ENCODE results near the gene GDPD4. TPM values are rescaled to one million over a fixed set of nuclear protein-coding genes. Genes with fewer than 3 reads are reported as not detected.

GDPD4 gene
- total RNA-seq, 4 donors from 2014 or later: 0.07 to 1.2 TPM; not detected in 2

GRCh38 chr11:77287615-77288273, 13.7 kb downstream of the GDPD4 start:
- no peaks in the 10 kb centered on the region for H3K27me3 ChIP-seq
- H3K9me3 ChIP-seq: no peaks in the 10 kb centered on the region
- no peaks in the 10 kb centered on the region for H3K4me1 ChIP-seq
- H3K27ac ChIP-seq: no peak overlapping the region
- no peak overlapping the region for H3K4me3 ChIP-seq
- no peaks in the 10 kb centered on the region for H3K36me3 ChIP-seq
- no peak for DNase-seq
- intact Hi-C loops (cut with DNase I; ENCODE audit: low total_unique reads): no loop called here
- TF ChIP-seq POLR2A (IDR thresholded peaks at IDR 0.05) (no peak), CTCF (IDR thresholded peaks at IDR 0.05) (no peak)

- no peak for TF ChIP-seq POLR2A (IDR thresholded peaks at IDR 0.05)
- TF ChIP-seq CTCF (IDR thresholded peaks at IDR 0.05): no peak
- H3K9me3 ChIP-seq: no peaks in the 10 kb centered on the region
- intact Hi-C loops (cut with DNase I; ENCODE audit: low total_unique reads): no loop called here
Observed at GRCh38 chr11:77287136-77287535, 14.3 kb downstream of the GDPD4 start.

GRCh38 chr11:77284476-77285468, 16.7 kb downstream of the GDPD4 start:
- Histone ChIP-seq H3K27ac (no peak overlapping the region), H3K4me3 (no peak overlapping the region), H3K36me3 (no peaks in the 10 kb centered on the region), H3K4me1 (no peaks in the 10 kb centered on the region), H3K9me3 (no peaks in the 10 kb centered on the region), H3K27me3 (no peaks in the 10 kb centered on the region)
- intact Hi-C loops (cut with DNase I; ENCODE audit: low total_unique reads): no loop called here
- DNase-seq: no peak
- TF ChIP-seq POLR2A (IDR thresholded peaks at IDR 0.05) (no peak), CTCF (IDR thresholded peaks at IDR 0.05) (no peak)

More at GRCh38 chr11:77287136-77287535, 14.3 kb downstream of the GDPD4 start:
- no peaks in the 10 kb centered on the region for H3K4me1 ChIP-seq
- no peak overlapping the region for H3K4me3 ChIP-seq
- no peaks in the 10 kb centered on the region for H3K36me3 ChIP-seq
- H3K27ac ChIP-seq: no peak overlapping the region
- DNase-seq: no peak
- no peaks in the 10 kb centered on the region for H3K27me3 ChIP-seq

GRCh38 chr11:77283101-77283500, 18.4 kb downstream of the GDPD4 start:
- H3K4me1 ChIP-seq: no peaks in the 10 kb centered on the region
- no peak overlapping the region for H3K27ac ChIP-seq
- H3K4me3 ChIP-seq: no peak overlapping the region
- H3K9me3 ChIP-seq: no peaks in the 10 kb centered on the region
- TF ChIP-seq CTCF (IDR thresholded peaks at IDR 0.05) (no peak), POLR2A (IDR thresholded peaks at IDR 0.05) (no peak)
- no peaks in the 10 kb centered on the region for H3K27me3 ChIP-seq
- intact Hi-C loops (cut with DNase I; ENCODE audit: low total_unique reads): no loop called here
- H3K36me3 ChIP-seq: no peaks in the 10 kb centered on the region
- no peak for DNase-seq

Data from uterus (tissue), 4 donors.